H1 (cell line): Measurements from ENCODE around the gene FAM216A. TPM values are rescaled to one million over a fixed set of nuclear protein-coding genes. Genes with fewer than 3 reads are reported as not detected.

Experiments used
- CTCF ChIA-PET: fragments of 300-600 bp; sonication (Branson Sonifier 250); formaldehyde crosslinking; loops from one replicate; lab custom pipeline; 2021; ENCODE audit not compliant: partially characterized antibody; lab: Charles Lee
- POLR2A ChIA-PET: fragments of 300-600 bp; sonication (Branson Sonifier 250); formaldehyde crosslinking; loops from one replicate; lab custom pipeline; 2021; ENCODE audit warnings: inconsistent platforms; ENCODE audit not compliant: partially characterized antibody; lab: Charles Lee
- DNase-seq, 2 experiments: peaks; one replicate each; pipeline versions ENCODE4 v3.0.0 to v3.0.0-alpha.2; 2010 to 2022; ENCODE audit warnings: low spot score in 2 of 2, low read depth in 1 of 2, mixed read lengths in 1 of 2
- FAIRE-seq: peaks from 2 replicates; lab custom pipeline; 2011; peaks lifted over from hg19 to GRCh38; lab: Jason Lieb, UNC
- H2AFZ ChIP-seq: 2 replicates; pipeline ENCODE4 v1.8.1; 2012; ENCODE audit warnings: low read length, inconsistent platforms
- H2AK5ac ChIP-seq: 2 replicates; pipeline ENCODE4 v1.6.1; 2013; ENCODE audit warnings: low read depth, low read length
- H2BK120ac ChIP-seq: replicated peaks from 2 replicates; pipeline ENCODE3; 2013; ENCODE audit warnings: low read depth, low read length, inconsistent platforms
- H2BK12ac ChIP-seq: 2 replicates; pipeline ENCODE4 v1.6.1; 2013; ENCODE audit warnings: low read depth, low read length
- H2BK15ac ChIP-seq: 2 replicates; pipeline ENCODE4 v1.6.1; 2013; ENCODE audit warnings: low read length
- H2BK20ac ChIP-seq: 2 replicates; pipeline ENCODE4 v1.6.1; 2013; ENCODE audit warnings: low read length
- H2BK5ac ChIP-seq: 2 replicates; pipeline ENCODE4 v1.6.1; 2013; ENCODE audit warnings: low read depth, low read length
- H3K14ac ChIP-seq: 2 replicates; pipeline ENCODE4 v1.6.1; 2013; ENCODE audit warnings: inconsistent platforms; ENCODE audit not compliant: insufficient read length
- H3K18ac ChIP-seq: 2 replicates; pipeline ENCODE4 v1.6.1; 2013; ENCODE audit warnings: low read length; ENCODE audit errors: extremely low read depth
- H3K23ac ChIP-seq: 2 replicates; pipeline ENCODE4 v1.6.1; 2013; ENCODE audit warnings: inconsistent platforms; ENCODE audit not compliant: insufficient read length
- H3K23me2 ChIP-seq: 2 replicates; pipeline ENCODE4 v1.6.1; 2013; ENCODE audit warnings: low read depth, low read length
- H3K27ac ChIP-seq: 2 replicates; pipeline ENCODE4 v1.6.1; 2011; ENCODE audit warnings: low read depth, low read length, inconsistent platforms
- H3K27me3 ChIP-seq, 4 experiments: replicated peaks in 1 of 4; 1 replicate in 1 of 4; 2 replicates in 3 of 4; pipeline versions ENCODE4 v1.6.1 to v1.8.1; 2011 to 2013; ENCODE audit warnings: low read length in 3 of 4, mild to moderate bottlenecking in 3 of 4, inconsistent platforms in 2 of 4, mixed read lengths in 2 of 4, moderate library complexity in 1 of 4; ENCODE audit not compliant: control insufficient read depth in 3 of 4, insufficient read depth in 3 of 4; ENCODE audit errors: extremely low read depth in 1 of 4
- H3K36me3 ChIP-seq, 4 experiments: 2 replicates each; pipeline versions ENCODE4 v1.6.1 to v1.8.1; 2011 to 2013; ENCODE audit warnings: mild to moderate bottlenecking in 4 of 4, low read length in 3 of 4, moderate library complexity in 2 of 4, control low read depth in 1 of 4, inconsistent platforms in 1 of 4; ENCODE audit not compliant: insufficient read depth in 4 of 4, control insufficient read depth in 2 of 4
- H3K4ac ChIP-seq: replicated peaks from 2 replicates; pipeline ENCODE3; 2013; ENCODE audit warnings: low read length, low read depth, mixed read lengths, inconsistent platforms; ENCODE audit not compliant: insufficient read length
- H3K4me1 ChIP-seq, 4 experiments: replicated peaks in 1 of 4; 1 replicate in 1 of 4; 2 replicates in 3 of 4; pipeline versions ENCODE4 v1.6.1 to v1.8.1; 2011 to 2013; ENCODE audit warnings: low read length in 3 of 4, inconsistent platforms in 2 of 4, mixed read lengths in 1 of 4; ENCODE audit not compliant: insufficient read depth in 4 of 4, control insufficient read depth in 3 of 4
- H3K4me2 ChIP-seq, 2 experiments: 2 replicates each; pipeline versions ENCODE4 v1.6.1 to v1.8.1; 2011 to 2013; ENCODE audit warnings: low read depth in 2 of 2, low read length in 2 of 2, control low read depth in 1 of 2, inconsistent platforms in 1 of 2, mild to moderate bottlenecking in 1 of 2; ENCODE audit not compliant: insufficient read depth in 1 of 2
- H3K4me3 ChIP-seq, 4 experiments: fragments of 200-600, 300-600 bp in 1 of 4; sonication (generic), shearing (Covaris generic), sonication (Bioruptor Twin) in 1 of 4; 2 replicates each; pipeline versions ENCODE4 v1.5.1 to v1.8.1; 2011 to 2016; ENCODE audit warnings: low read length in 4 of 4, low read depth in 3 of 4, control low read depth in 2 of 4, inconsistent platforms in 2 of 4, mild to moderate bottlenecking in 2 of 4, mixed read lengths in 1 of 4, moderate library complexity in 1 of 4; ENCODE audit not compliant: insufficient read depth in 2 of 4; ENCODE audit errors: extremely low read depth in 1 of 4
- H3K56ac ChIP-seq: replicated peaks from 2 replicates; pipeline ENCODE3; 2013; ENCODE audit warnings: low read depth, mild to moderate bottlenecking, mixed read lengths, low read length, inconsistent platforms; ENCODE audit not compliant: insufficient read length
- H3K79me1 ChIP-seq: 2 replicates; pipeline ENCODE4 v1.6.1; 2013; ENCODE audit warnings: low read depth, low read length, control low read depth
- H3K79me2 ChIP-seq, 2 experiments: 2 replicates each; pipeline versions ENCODE4 v1.6.1 to v1.8.1; 2012 to 2013; ENCODE audit warnings: low read length in 2 of 2, mild to moderate bottlenecking in 2 of 2, inconsistent platforms in 1 of 2; ENCODE audit not compliant: insufficient read depth in 2 of 2, control insufficient read depth in 1 of 2
- H3K9ac ChIP-seq, 4 experiments: replicated peaks in 1 of 4; 1 replicate in 1 of 4; 2 replicates in 3 of 4; pipeline versions ENCODE4 v1.6.1 to v1.8.1; 2011 to 2013; ENCODE audit warnings: low read depth in 3 of 4, low read length in 3 of 4, control low read depth in 2 of 4, mild to moderate bottlenecking in 2 of 4, moderate library complexity in 2 of 4, inconsistent platforms in 1 of 4; ENCODE audit errors: extremely low read depth in 1 of 4
- H3K9me3 ChIP-seq, 2 experiments: 2 replicates each; pipeline versions ENCODE4 v1.6.1 to v1.8.1; 2012 to 2013; ENCODE audit warnings: mild to moderate bottlenecking in 2 of 2, moderate library complexity in 2 of 2, control low read depth in 1 of 2, inconsistent platforms in 1 of 2, low read depth in 1 of 2, low read length in 1 of 2, mixed read lengths in 1 of 2; ENCODE audit not compliant: insufficient read depth in 2 of 2
- H4K20me1 ChIP-seq, 2 experiments: replicated peaks in 1 of 2; 2 replicates each; pipeline versions ENCODE3 to v1.8.1; 2011 to 2013; ENCODE audit warnings: inconsistent platforms in 2 of 2, low read length in 2 of 2, mild to moderate bottlenecking in 1 of 2; ENCODE audit not compliant: insufficient read depth in 2 of 2, control insufficient read depth in 1 of 2
- H4K5ac ChIP-seq: 2 replicates; pipeline ENCODE4 v1.6.1; 2013; ENCODE audit warnings: low read length, low read depth, mixed read lengths, inconsistent platforms; ENCODE audit not compliant: insufficient read length
- H4K8ac ChIP-seq: 2 replicates; pipeline ENCODE4 v1.8.0; 2013; ENCODE audit warnings: mild to moderate bottlenecking, moderate library complexity, low read length, inconsistent platforms; ENCODE audit not compliant: insufficient read depth; ENCODE audit errors: extremely low read depth
- H4K91ac ChIP-seq: replicated peaks from 2 replicates; pipeline ENCODE3; 2013; ENCODE audit warnings: low read length, mixed read lengths, inconsistent platforms; ENCODE audit not compliant: insufficient read length
- BCL11A ChIP-seq, 2 experiments: IDR thresholded peaks; one replicate each; pipeline ENCODE4 v1.6.1; 2011; ENCODE audit warnings: low read depth in 2 of 2, low read length in 2 of 2, mild to moderate bottlenecking in 2 of 2
- WGBS, 2 experiments: shearing (Covaris generic) in 1 of 2; methylation state at CpG; one replicate each; pipeline versions ENCODE4 v1.1.6 to v1.1.7; 2013 to 2015; ENCODE audit warnings: low lambda C conversion rate in 2 of 2, mixed read lengths in 2 of 2, inconsistent platforms in 1 of 2, low coverage in 1 of 2, missing lambda C conversion rate in 1 of 2; ENCODE audit not compliant: insufficient replicate concordance in 2 of 2, insufficient coverage in 1 of 2, insufficient read length in 1 of 2; ENCODE audit errors: extremely low coverage in 1 of 2, missing lambda C conversion rate in 1 of 2; 5-methylcytosine and 5-hydroxymethylcytosine counted together
- polyA plus RNA-seq, 7 experiments: library from polyadenylated mRNA; depleted of rRNA in 3 of 7; stranded (reverse) in 5 of 7; unstranded in 2 of 7; fragments of >200 nt in 5 of 7; fragments of 200-250 nt in 2 of 7; gene quantifications; 1 replicate in 5 of 7; 2 replicates in 1 of 7; 4 replicates in 1 of 7; pipeline versions ENCODE4 v1.2.1 to v1.2.3, GENCODE V29; 2011 to 2013; ENCODE audit warnings: missing spikeins in 2 of 7, mixed read lengths in 2 of 7
- total RNA-seq: library from RNA; stranded (reverse); fragmentation: NEBNext Ultra II Directional; extraction: Animal tissue kit (Norgen Biotek cat#: 25700); gene quantifications from 2 replicates; pipeline ENCODE4 v1.2.1, GENCODE V29; 2021

FAM216A gene
- total and polyA plus RNA-seq, 2 of the 8 experiments (the other 6 are each of a cell fraction or from before 2014, with no cell fraction given): 19.8 to 24.6 TPM

DNA sequence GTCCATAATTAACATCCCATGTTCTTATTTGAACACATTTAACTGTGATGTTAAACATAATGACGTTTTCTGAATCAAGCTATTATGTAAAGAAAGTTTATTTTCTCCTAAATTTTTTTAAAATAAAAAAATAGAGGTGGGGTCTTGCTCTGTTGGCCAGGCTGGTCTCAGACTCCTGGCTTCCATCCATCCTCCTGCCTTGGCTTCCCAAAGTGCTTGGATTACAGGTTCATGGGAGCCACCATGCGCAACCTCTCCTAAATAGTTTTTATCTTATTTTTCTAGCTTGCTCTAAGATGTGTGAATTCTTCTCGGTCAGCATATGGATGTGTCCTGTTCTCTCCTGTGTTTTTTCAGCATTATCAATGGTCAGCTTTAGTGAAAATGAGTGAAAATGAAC, 36.7 kb downstream of the FAM216A start:
- Histone ChIP-seq H3K4ac (no peak overlapping the region), H3K27me3 (peaks cover 3 to 13% (median 12%) of the 10 kb centered on the region in 4 experiments), H4K20me1 (no peaks in the 10 kb centered on the region), H3K9me3 (peaks cover 4 to 5% of the 10 kb centered on the region in 2 experiments; a peak in 2 of 4 replicates), H2AK5ac (no peak overlapping the region), H3K79me2 (peaks cover 0 to 9% of the 10 kb centered on the region in 2 experiments; a peak in 2 of 4 replicates), H3K4me1 (no peaks in the 10 kb centered on the region), H4K8ac (no peak overlapping the region), H4K5ac (no peak overlapping the region), H3K4me2 (no peak overlapping the region), H2AFZ (no peak overlapping the region), H3K27ac (no peak overlapping the region), H3K56ac (no peak overlapping the region), H3K9ac (no peak overlapping the region), H4K91ac (no peak overlapping the region), H2BK20ac (no peak overlapping the region), H2BK5ac (no peak overlapping the region), H2BK120ac (no peak overlapping the region), H2BK15ac (no peak overlapping the region), H3K79me1 (no peaks in the 10 kb centered on the region), H3K23me2 (peaks cover 4% of the 10 kb centered on the region; the same call in 1 of the 2 replicates), H3K14ac (no peak overlapping the region), H3K4me3 (no peak overlapping the region), H3K18ac (no peak overlapping the region), H2BK12ac (no peak overlapping the region), H3K36me3 (no peaks in the 10 kb centered on the region), H3K23ac (no peak overlapping the region)
- WGBS, 2 experiments: 76% methylated on average over 3 of the region's 3 CpGs; no CpG with 5 or more reads in 1 of the 2 experiments
- DNase-seq: no peak
- ChIA-PET CTCF (interaction anchor here (0.6 to 2.5 kb wide), 4 partner anchors 9 to 185 kb away, joined by 3 to 8 read pairs (median 4); partner anchors contain the start of genes FAM216A and GPN3), POLR2A (interaction anchor here (1.4 kb wide), 1 partner anchor 37 kb away, joined by 6 read pairs; the partner anchor contains the start of genes FAM216A and GPN3)
- TF ChIP-seq BCL11A (IDR thresholded peaks at IDR 0.05; ENCODE audit: low read depth in 2 of 2, low read length in 2 of 2): no peak
- no peak for FAIRE-seq
